GM21367 (cell line): ENCODE data around the gene WAC.
"Not testable (repeated sequence)": the region's sequence is repeated elsewhere in the genome, so short reads cannot be mapped to it uniquely, and the experiment has no call there.

Experiments
- ATAC-seq: cut with Tn5 transposase; IDR thresholded peaks from one replicate; pipeline ENCODE4 v1.9.1; 2021; ENCODE audit not compliant: unreplicated experiment

WAC gene

GRCh38 chr10:28604567-28605536 is 71.9 kb downstream of the WAC start:
- ATAC-seq, result no peak

- no peak for ATAC-seq
Measured at GRCh38 chr10:28606568-28606967, 73.7 kb downstream of the WAC start.

- ATAC-seq, result not testable (repeated sequence)
Measured at GRCh38 chr10:28609636-28610035, 76.7 kb downstream of the WAC start.

- no peak for ATAC-seq
Measured at GRCh38 chr10:28612877-28613276, 80.0 kb downstream of the WAC start.

- ATAC-seq, result no peak
Measured at GRCh38 chr10:28616514-28616913, 83.6 kb downstream of the WAC start.

- no peak for ATAC-seq
Measured at GRCh38 chr10:28619455-28619854, 86.5 kb downstream of the WAC start.

- no peak for ATAC-seq
Measured at GRCh38 chr10:28620251-28620650, 87.3 kb downstream of the WAC start.

GRCh38 chr10:28623483-28623882 is 90.6 kb downstream of the WAC start:
- no peak for ATAC-seq

GRCh38 chr10:28624351-28624750 is 91.4 kb downstream of the WAC start:
- ATAC-seq, result peak; percentile 49

GRCh38 chr10:28627102-28627501 is 94.2 kb downstream of the WAC start:
- no peak for ATAC-seq

- peak; percentile 77 for ATAC-seq
Measured at GRCh38 chr10:28628184-28628893, 95.4 kb downstream of the WAC start.

GRCh38 chr10:28631896-28632583 is 99.1 kb downstream of the WAC start:
- ATAC-seq, result no peak

- ATAC-seq, result no peak
Measured at GRCh38 chr10:28632584-28632945, 99.6 kb downstream of the WAC start.

- no peak for ATAC-seq
Measured at GRCh38 chr10:28633750-28634149, 100.8 kb downstream of the WAC start.

- no peak for ATAC-seq
Measured at GRCh38 chr10:28637346-28637745, 104.4 kb downstream of the WAC start.

- no peak for ATAC-seq
Measured at GRCh38 chr10:28638392-28638791, 105.5 kb downstream of the WAC start.

GRCh38 chr10:28640551-28640950 is 107.6 kb downstream of the WAC start:
- no peak for ATAC-seq

GRCh38 chr10:28644647-28645046 is 111.7 kb downstream of the WAC start:
- ATAC-seq, result no peak

GRCh38 chr10:28652106-28652505 is 119.2 kb downstream of the WAC start:
- no peak for ATAC-seq

- ATAC-seq, result no peak
Measured at GRCh38 chr10:28652703-28653102, 119.8 kb downstream of the WAC start.

- ATAC-seq, result not testable (repeated sequence)
Measured at GRCh38 chr10:28658824-28659223, 125.9 kb downstream of the WAC start.

GRCh38 chr10:28661035-28661434 is 128.1 kb downstream of the WAC start:
- no peak for ATAC-seq
